Measurements from ENCODE around the gene PPM1F.
"Not testable (repeated sequence)": the region's sequence is repeated elsewhere in the genome, so short reads cannot be mapped to it uniquely, and the experiment has no call there.

The PPM1F gene

GRCh38 chr22:21902296-21903087, 50.2 kb downstream of the PPM1F start:
- no peaks in the 10 kb centered on the region for H4K20me1 ChIP-seq
- H3K4me3 ChIP-seq = no peak overlapping the region
- no peaks in the 10 kb centered on the region for H3K36me3 ChIP-seq
- no peaks in the 10 kb centered on the region for H3K27me3 ChIP-seq
- no peak overlapping the region for H3K4me2 ChIP-seq
- H3K27ac ChIP-seq = no peak overlapping the region
- no peaks in the 10 kb centered on the region for H3K4me1 ChIP-seq
- H3K9ac ChIP-seq = no peak overlapping the region
- no peaks in the 10 kb centered on the region for H3K9me3 ChIP-seq
- no peak for TF ChIP-seq Cebpa-rat (IDR thresholded peaks at IDR 0.05)

DNA sequence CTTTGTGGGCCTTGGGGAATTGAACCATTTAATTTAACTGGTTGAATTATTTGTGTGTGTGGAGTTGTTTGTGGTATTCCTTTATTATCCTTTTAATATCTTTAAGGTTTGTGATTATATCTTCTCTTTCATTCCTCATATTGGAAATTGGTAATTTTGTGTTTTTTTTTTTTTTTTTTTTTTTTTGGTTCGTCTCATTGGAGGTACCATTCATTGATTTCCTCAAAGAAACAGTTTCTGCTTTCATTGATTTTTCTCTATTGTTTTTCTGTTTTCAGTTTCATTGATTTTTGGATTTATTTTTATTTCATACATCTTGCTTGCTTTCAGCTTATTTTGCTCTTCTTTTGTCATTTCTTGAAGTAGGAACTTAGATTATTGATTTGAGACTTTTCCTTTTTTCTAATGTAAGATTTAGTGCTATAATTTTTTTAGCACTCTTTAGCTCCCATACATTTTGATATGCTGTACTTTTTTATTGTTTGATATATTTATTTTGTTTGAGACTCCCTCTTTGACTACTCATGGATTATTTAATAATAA, 54.2 kb downstream of the PPM1F start:
- no peaks in the 10 kb centered on the region for H3K27me3 ChIP-seq
- H3K4me3 ChIP-seq = no peak overlapping the region
- H4K20me1 ChIP-seq = no peaks in the 10 kb centered on the region
- no peak overlapping the region for H3K4me2 ChIP-seq
- H3K36me3 ChIP-seq = no peaks in the 10 kb centered on the region
- no peak overlapping the region for H3K27ac ChIP-seq
- no peaks in the 10 kb centered on the region for H3K9me3 ChIP-seq
- TF ChIP-seq Cebpa-rat (IDR thresholded peaks at IDR 0.05) = no peak
- H3K9ac ChIP-seq = no peak overlapping the region
- H3K4me1 ChIP-seq = no peaks in the 10 kb centered on the region

DNA sequence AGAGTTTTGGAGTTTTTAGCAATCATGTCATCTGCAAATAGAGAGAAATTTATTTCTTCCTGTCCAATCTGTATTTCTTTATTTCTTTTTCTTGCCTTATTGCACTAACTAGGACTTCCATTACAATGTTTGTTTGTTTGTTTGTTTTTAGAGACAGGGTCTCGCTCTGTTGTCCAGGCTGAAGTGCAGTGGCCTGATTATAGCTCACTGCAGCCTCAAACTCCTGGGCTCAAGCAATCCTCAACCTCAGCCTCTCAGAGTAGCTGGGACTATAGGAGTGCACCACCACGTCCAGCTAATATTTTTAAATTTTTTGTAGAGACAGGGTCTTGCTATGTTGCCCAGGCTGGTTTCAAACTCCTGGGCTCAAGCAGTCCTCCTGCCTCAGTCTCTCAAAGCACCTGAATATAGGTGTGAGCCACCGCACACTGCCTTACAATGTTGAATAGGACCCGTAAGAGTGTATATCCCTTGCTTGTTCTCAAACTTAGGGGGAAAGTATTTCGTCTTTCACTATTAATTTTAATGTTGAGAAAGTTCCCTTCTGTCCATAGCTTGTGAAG, 55.6 kb downstream of the PPM1F start:
- Histone ChIP-seq H3K27ac (no peak overlapping the region), H4K20me1 (no peaks in the 10 kb centered on the region), H3K9ac (no peak overlapping the region), H3K36me3 (no peaks in the 10 kb centered on the region), H3K4me2 (no peak overlapping the region), H3K4me1 (no peaks in the 10 kb centered on the region), H3K4me3 (no peak overlapping the region), H3K27me3 (no peaks in the 10 kb centered on the region), H3K9me3 (no peaks in the 10 kb centered on the region)
- no peak for TF ChIP-seq Cebpa-rat (IDR thresholded peaks at IDR 0.05)

GRCh38 chr22:21896275-21896674, 56.4 kb downstream of the PPM1F start:
- H3K36me3 ChIP-seq, H4K20me1 ChIP-seq, H3K27me3 ChIP-seq, H3K4me1 ChIP-seq, H3K4me2 ChIP-seq, H3K9me3 ChIP-seq, H3K4me3 ChIP-seq, H3K9ac ChIP-seq, H3K27ac ChIP-seq: not testable (repeated sequence)

GRCh38 chr22:21894799-21895198, 57.8 kb downstream of the PPM1F start:
- H3K27me3 ChIP-seq = no peaks in the 10 kb centered on the region
- H4K20me1 ChIP-seq = no peaks in the 10 kb centered on the region
- H3K4me2 ChIP-seq = no peak overlapping the region
- H3K9me3 ChIP-seq = no peaks in the 10 kb centered on the region
- H3K36me3 ChIP-seq = no peaks in the 10 kb centered on the region
- no peak for TF ChIP-seq Cebpa-rat (IDR thresholded peaks at IDR 0.05)
- H3K9ac ChIP-seq = no peak overlapping the region
- no peak overlapping the region for H3K27ac ChIP-seq
- H3K4me1 ChIP-seq = no peaks in the 10 kb centered on the region
- no peak overlapping the region for H3K4me3 ChIP-seq

DNA sequence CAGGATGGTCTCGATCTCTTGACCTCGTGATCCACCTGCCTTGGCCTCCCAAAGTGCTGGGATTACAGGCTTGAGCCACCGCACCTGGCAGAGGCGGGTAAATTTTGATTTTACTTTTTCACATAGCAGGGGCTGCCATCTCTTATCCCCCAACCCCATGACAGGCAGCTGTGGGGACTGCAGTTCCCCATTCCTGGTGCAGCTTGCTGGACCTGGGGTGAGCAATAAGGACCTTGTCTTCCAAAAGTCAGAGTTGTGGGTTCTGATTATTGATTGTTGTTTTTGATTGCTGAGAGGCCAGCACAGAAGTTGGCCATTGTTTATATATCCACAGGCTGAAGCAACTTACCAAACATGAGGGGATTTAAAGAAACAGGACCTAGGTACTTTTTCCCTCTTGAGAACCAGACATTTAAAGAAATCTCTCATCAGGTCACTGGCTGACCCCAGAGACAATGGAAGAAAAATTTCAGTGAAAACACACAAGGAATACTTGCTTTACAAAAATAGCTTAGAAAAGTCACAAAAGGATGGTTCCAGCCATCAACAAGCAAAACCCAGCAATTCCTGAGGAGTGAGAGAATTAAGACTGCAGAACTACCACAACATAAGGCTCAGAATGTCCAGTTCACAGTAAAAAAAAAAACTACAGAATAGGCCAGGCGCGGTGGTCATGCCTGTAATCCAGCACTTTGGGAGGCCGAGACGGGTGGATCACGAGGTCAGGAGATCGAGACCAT, 63.2 kb downstream of the PPM1F start:
- Histone ChIP-seq H3K27me3 (no peaks in the 10 kb centered on the region), H3K4me1 (no peaks in the 10 kb centered on the region), H3K9me3 (no peaks in the 10 kb centered on the region), H4K20me1 (no peaks in the 10 kb centered on the region), H3K4me2 (no peak overlapping the region), H3K4me3 (no peak overlapping the region), H3K27ac (no peak overlapping the region), H3K9ac (no peak overlapping the region), H3K36me3 (no peaks in the 10 kb centered on the region)
- TF ChIP-seq Cebpa-rat (IDR thresholded peaks at IDR 0.05) = no peak

DNA sequence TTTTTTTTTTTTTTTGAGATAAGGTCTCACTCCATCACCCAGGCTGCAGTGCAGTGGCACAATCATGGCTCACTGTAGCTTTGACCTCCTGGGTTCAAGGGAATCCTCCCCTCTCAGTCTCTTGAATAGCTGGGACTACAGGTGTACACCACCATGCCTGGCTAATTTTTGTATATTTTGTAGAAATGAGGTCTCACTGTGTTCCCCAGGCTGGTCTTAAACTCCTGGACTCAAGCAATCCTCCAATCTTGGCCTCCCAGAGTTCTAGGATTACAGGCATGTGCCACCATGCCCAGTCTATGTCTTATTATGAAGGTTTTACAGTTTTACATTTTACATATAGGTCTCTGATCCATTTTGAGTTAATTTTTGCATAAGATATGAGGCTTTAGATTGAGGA, 64.8 kb downstream of the PPM1F start:
- no peak for TF ChIP-seq Cebpa-rat (IDR thresholded peaks at IDR 0.05)

GRCh38 chr22:21883930-21884329, 68.7 kb downstream of the PPM1F start:
- not testable (repeated sequence) for H3K27ac ChIP-seq, H3K4me2 ChIP-seq, H3K9me3 ChIP-seq, H3K27me3 ChIP-seq, H3K36me3 ChIP-seq, H3K4me3 ChIP-seq, H3K4me1 ChIP-seq, H3K9ac ChIP-seq, H4K20me1 ChIP-seq

More for the DNA sequence above, 64.8 kb downstream of the PPM1F start:
- Histone ChIP-seq H4K20me1 (no peaks in the 10 kb centered on the region), H3K9me3 (no peaks in the 10 kb centered on the region), H3K27ac (no peak overlapping the region), H3K36me3 (no peaks in the 10 kb centered on the region), H3K4me3 (no peak overlapping the region), H3K9ac (no peak overlapping the region), H3K4me2 (no peak overlapping the region), H3K27me3 (no peaks in the 10 kb centered on the region), H3K4me1 (no peaks in the 10 kb centered on the region)

GRCh38 chr22:21882754-21883333, 69.8 kb downstream of the PPM1F start:
- not testable (repeated sequence) for H3K4me1 ChIP-seq, H4K20me1 ChIP-seq, H3K4me2 ChIP-seq

More at GRCh38 chr22:21882754-21883333, 69.8 kb downstream of the PPM1F start:
- not testable (repeated sequence) for H3K27ac ChIP-seq, H3K36me3 ChIP-seq, H3K9me3 ChIP-seq, H3K4me3 ChIP-seq, H3K9ac ChIP-seq, H3K27me3 ChIP-seq
